ENCODE results near the gene KLHL1. TPM values are rescaled to one million over a fixed set of nuclear protein-coding genes. Genes with fewer than 3 reads are reported as not detected.

KLHL1 gene
- total RNA-seq, 1 experiment from 2014 or later: not detected

GRCh38 chr13:69677343-69677742 lies 430.9 kb downstream of the KLHL1 start:
- DNase-seq (ENCODE audit: low read depth, low spot score): no peak
- ATAC-seq: no peak
- intact Hi-C loops (cut with micrococcal nuclease; ENCODE audit: unreplicated experiment) (no loop called here), in situ Hi-C loops (cut with HindIII; ENCODE audit: low pct_unique_long_range_greater_than_20kb, low sequenced_read_pairs) (no loop called here)
- no peaks in the 10 kb centered on the region for H3K9me3 ChIP-seq (ENCODE audit: control insufficient read depth, insufficient read depth, low read depth, low read length)
- no peak overlapping the region for H3K27ac ChIP-seq (ENCODE audit: low read length)
- H3K4me3 ChIP-seq (ENCODE audit: low read depth in 2 of 2, low read length in 2 of 2): no peak overlapping the region
- no peak for TF ChIP-seq TCF7L2 (IDR thresholded peaks at IDR 0.05; ENCODE audit: low read depth, low read length)
- no peak for TF ChIP-seq REST (IDR thresholded peaks at IDR 0.05; ENCODE audit: insufficient read depth in 1 of 2, low read depth in 2 of 2, low read length in 1 of 2)
- TF ChIP-seq SIN3A (IDR thresholded peaks at IDR 0.05; ENCODE audit: borderline replicate concordance, insufficient read depth, low read depth, low read length): no peak
- TF ChIP-seq POLR2AphosphoS5 (IDR thresholded peaks at IDR 0.05; ENCODE audit: low read depth, low read length): no peak
- TF ChIP-seq CTCF (IDR thresholded peaks at IDR 0.05): no peak
- POLR2A ChIA-PET: no interaction called here
- BruUV-seq (replicated peaks): no TSS peak
- no peaks in the 10 kb centered on the region for H3K36me3 ChIP-seq (ENCODE audit: control insufficient read depth, insufficient read depth, low read length)
- H3K4me1 ChIP-seq (ENCODE audit: control insufficient read depth, insufficient read depth, low read length): no peaks in the 10 kb centered on the region
- CTCF ChIA-PET: no interaction called here
- no peaks in the 10 kb centered on the region for H3K27me3 ChIP-seq (ENCODE audit: control insufficient read depth, insufficient read depth, low read length)

GRCh38 chr13:69676286-69676685 lies 432.0 kb downstream of the KLHL1 start:
- DNase-seq (ENCODE audit: low read depth, low spot score) (no peak), ATAC-seq (no peak)
- Histone ChIP-seq H3K4me3 (ENCODE audit: low read depth in 2 of 2, low read length in 2 of 2) (no peak overlapping the region), H3K36me3 (ENCODE audit: control insufficient read depth, insufficient read depth, low read length) (no peaks in the 10 kb centered on the region), H3K27ac (ENCODE audit: low read length) (no peak overlapping the region), H3K27me3 (ENCODE audit: control insufficient read depth, insufficient read depth, low read length) (no peaks in the 10 kb centered on the region), H3K9me3 (ENCODE audit: control insufficient read depth, insufficient read depth, low read depth, low read length) (no peaks in the 10 kb centered on the region), H3K4me1 (ENCODE audit: control insufficient read depth, insufficient read depth, low read length) (no peaks in the 10 kb centered on the region)
- intact Hi-C loops (cut with micrococcal nuclease; ENCODE audit: unreplicated experiment) (no loop called here), in situ Hi-C loops (cut with HindIII; ENCODE audit: low pct_unique_long_range_greater_than_20kb, low sequenced_read_pairs) (no loop called here)
- no TSS peak for BruUV-seq (replicated peaks)
- TF ChIP-seq POLR2AphosphoS5 (IDR thresholded peaks at IDR 0.05; ENCODE audit: low read depth, low read length): no peak
- no peak for TF ChIP-seq REST (IDR thresholded peaks at IDR 0.05; ENCODE audit: insufficient read depth in 1 of 2, low read depth in 2 of 2, low read length in 1 of 2)
- no peak for TF ChIP-seq SIN3A (IDR thresholded peaks at IDR 0.05; ENCODE audit: borderline replicate concordance, insufficient read depth, low read depth, low read length)
- no peak for TF ChIP-seq CTCF (IDR thresholded peaks at IDR 0.05)
- no peak for TF ChIP-seq TCF7L2 (IDR thresholded peaks at IDR 0.05; ENCODE audit: low read depth, low read length)
- ChIA-PET CTCF (no interaction called here), POLR2A (no interaction called here)

Measured in Panc1 (cell line).